A549 (cell line): ENCODE measurements around the gene SLC8A1. TPM values are rescaled to one million over a fixed set of nuclear protein-coding genes. Genes with fewer than 3 reads are reported as not detected.

ENCODE experiments used
- ATAC-seq, 2 experiments: fragments of 200-7000 bp in 1 of 2; fragments of >200 bp in 1 of 2; cut with Nextera tagmentation in 1 of 2; cut with Tn5 transposase in 1 of 2; 3 replicates each; pipeline versions ENCODE4 v1.8.0 to v1.9.1; 2018 to 2020; ENCODE audit warnings: mild to moderate bottlenecking in 1 of 2, moderate library complexity in 1 of 2
- CTCF ChIA-PET: fragments of 300-600 bp; sonication (Branson Sonifier 250); formaldehyde crosslinking; extraction: SDS; loops from one replicate; lab custom pipeline; 2021; ENCODE audit warnings: antibody characterized with exemption, inconsistent platforms; lab: Yijun Ruan, JAX
- POLR2A ChIA-PET: fragments of 350-600 bp; formaldehyde crosslinking; extraction: SDS; loops from one replicate; lab custom pipeline; 2021; ENCODE audit warnings: antibody characterized with exemption, inconsistent platforms; lab: Yijun Ruan, JAX
- DNase-seq, 2 experiments: peaks; one replicate each; pipeline versions ENCODE4 v3.0.0 to v3.0.0-alpha.2; 2011 to 2016; ENCODE audit warnings: low read depth in 1 of 2, low spot score in 1 of 2
- FAIRE-seq: peaks from 2 replicates; lab custom pipeline; 2011; peaks lifted over from hg19 to GRCh38; lab: Jason Lieb, UNC
- H3K27ac ChIP-seq, 2 experiments: fragments of >200 bp; sonication (Bioruptor Twin); formaldehyde crosslinking; 3 replicates each; pipeline ENCODE4 v1.5.1; 2016 to 2017
- H3K4me1 ChIP-seq: fragments of >200 bp; sonication (Bioruptor Twin); formaldehyde crosslinking; 3 replicates; pipeline ENCODE4 v1.6.1; 2016
- H3K4me2 ChIP-seq: fragments of >200 bp; sonication (Bioruptor Twin); formaldehyde crosslinking; 3 replicates; pipeline ENCODE4 v1.6.1; 2016
- H3K4me3 ChIP-seq: fragments of >200 bp; sonication (Bioruptor Twin); formaldehyde crosslinking; 3 replicates; pipeline ENCODE4 v1.5.1; 2016
- H3K9me3 ChIP-seq: fragments of >200 bp; sonication (Bioruptor Twin); formaldehyde crosslinking; 3 replicates; pipeline ENCODE4 v1.6.1; 2016
- CBX2 ChIP-seq: fragments of 200-600 bp; sonication (generic); IDR thresholded peaks from 2 replicates; pipeline ENCODE4 v1.6.1; 2016; ENCODE audit warnings: low read depth, mild to moderate bottlenecking, borderline replicate concordance
- CBX8 ChIP-seq: fragments of 200-600 bp; sonication (generic); IDR thresholded peaks from 2 replicates; pipeline ENCODE4 v1.6.1; 2016
- CHD4 ChIP-seq: fragments of 200-600 bp; sonication (generic); IDR thresholded peaks from 2 replicates; pipeline ENCODE4 v1.6.1; 2016; ENCODE audit warnings: antibody characterized with exemption, mild to moderate bottlenecking, borderline replicate concordance
- EHF ChIP-seq: fragments of 250-450 bp; sonication (Bioruptor Pico); IDR thresholded peaks from 2 replicates; pipeline ENCODE4 v1.5.0; 2020; ENCODE audit warnings: mild to moderate bottlenecking
- EP300 ChIP-seq, 2 experiments: fragments of >200 bp; sonication (Bioruptor Twin); formaldehyde crosslinking; IDR thresholded peaks; 2 replicates in 1 of 2; 3 replicates in 1 of 2; pipeline ENCODE4 v1.6.1; 2016 to 2017
- FOXS1 ChIP-seq: fragments of 250-450 bp; sonication (Bioruptor Pico); IDR thresholded peaks from 2 replicates; pipeline ENCODE4 v1.5.0; 2020; ENCODE audit warnings: mild to moderate bottlenecking, moderate library complexity
- HEYL ChIP-seq: fragments of 250-450 bp; sonication (Bioruptor Pico); IDR thresholded peaks from 2 replicates; pipeline ENCODE4 v1.8.0; 2021; ENCODE audit warnings: mild to moderate bottlenecking, moderate library complexity
- HOXA7 ChIP-seq: fragments of 250-450 bp; sonication (Bioruptor Pico); IDR thresholded peaks from 2 replicates; pipeline ENCODE4 v1.5.0; 2020; ENCODE audit warnings: mild to moderate bottlenecking, moderate library complexity
- JUN ChIP-seq, 2 experiments: fragments of >200 bp; sonication (Bioruptor Twin); formaldehyde crosslinking; IDR thresholded peaks; 2 replicates in 1 of 2; 3 replicates in 1 of 2; pipeline ENCODE4 v1.6.1; 2016 to 2017
- MYC ChIP-seq: IDR thresholded peaks from 2 replicates; pipeline ENCODE4 v1.6.1; 2012; ENCODE audit warnings: mild to moderate bottlenecking, inconsistent platforms, low read length, improper control_type of control experiment, borderline replicate concordance
- NFE2L2 ChIP-seq: fragments of 150-350 bp; conservative IDR thresholded peaks from 2 replicates; pipeline ENCODE4 v1.6.1; 2014; ENCODE audit warnings: low read length
- NR3C1 ChIP-seq: fragments of >200 bp; sonication (Bioruptor Twin); formaldehyde crosslinking; IDR thresholded peaks from 3 replicates; pipeline ENCODE4 v1.6.1; 2017
- POLR2A ChIP-seq: IDR thresholded peaks from 2 replicates; pipeline ENCODE4 v1.6.1; 2012; ENCODE audit warnings: mild to moderate bottlenecking, low read length
- RCOR1 ChIP-seq: fragments of 150-350 bp; IDR thresholded peaks from 2 replicates; pipeline ENCODE4 v1.6.1; 2014; ENCODE audit warnings: antibody characterized with exemption, low read length, low read depth
- RFX5 ChIP-seq: fragments of 450-650 bp; IDR thresholded peaks from 2 replicates; pipeline ENCODE4 v1.7.1; 2014; ENCODE audit warnings: antibody characterized with exemption, mild to moderate bottlenecking, moderate library complexity
- RNF2 ChIP-seq: fragments of 200-600 bp; sonication (generic); IDR thresholded peaks from 2 replicates; pipeline ENCODE4 v1.6.1; 2016; ENCODE audit warnings: low read depth, mild to moderate bottlenecking, antibody characterized with exemption, moderate library complexity, borderline replicate concordance
- ZC3H11A ChIP-seq: fragments of 450-650 bp; IDR thresholded peaks from 2 replicates; pipeline ENCODE4 v1.6.1; 2014; ENCODE audit warnings: antibody characterized with exemption, mild to moderate bottlenecking
- ZNF302 ChIP-seq: fragments of 250-450 bp; sonication (Bioruptor Pico); IDR thresholded peaks from 2 replicates; pipeline ENCODE4 v1.9.0; 2021; ENCODE audit warnings: inconsistent platforms, mild to moderate bottlenecking, moderate library complexity
- WGBS: methylation state at CpG from one replicate; pipeline ENCODE4 v1.1.6; 2017; ENCODE audit errors: missing lambda C conversion rate; 5-methylcytosine and 5-hydroxymethylcytosine counted together
- polyA plus RNA-seq, 4 experiments: library from polyadenylated mRNA; depleted of rRNA in 3 of 4; stranded (reverse); fragments of >200 nt; fragmentation: RNase III in 1 of 4; extraction: RNeasy Plus Mini Kit Qiagen cat#74134 plus additional on column Dnase treatment in 1 of 4; gene quantifications; 2 replicates in 3 of 4; 3 replicates in 1 of 4; pipeline ENCODE4 v1.2.3, GENCODE V29; 2011 to 2017
- TF ChIP-seq, protein P1 (sequence below): fragments of >200 bp; sonication (Bioruptor Twin); formaldehyde crosslinking; IDR thresholded peaks from 3 replicates; pipeline ENCODE4 v1.6.1; 2016
- TF ChIP-seq, protein P2 (sequence below): fragments of 450-650 bp; IDR thresholded peaks from 2 replicates; pipeline ENCODE4 v1.6.1; 2014; ENCODE audit warnings: antibody characterized with exemption
- TF ChIP-seq, protein P3 (sequence below): fragments of >200 bp; sonication (Bioruptor Twin); formaldehyde crosslinking; IDR thresholded peaks from 3 replicates; pipeline ENCODE4 v1.5.1; 2016

SLC8A1 gene
- polyA plus RNA-seq, 2 of the 4 experiments (the other 2 are of a cell fraction) = 0.28 to 0.92 TPM

DNA sequence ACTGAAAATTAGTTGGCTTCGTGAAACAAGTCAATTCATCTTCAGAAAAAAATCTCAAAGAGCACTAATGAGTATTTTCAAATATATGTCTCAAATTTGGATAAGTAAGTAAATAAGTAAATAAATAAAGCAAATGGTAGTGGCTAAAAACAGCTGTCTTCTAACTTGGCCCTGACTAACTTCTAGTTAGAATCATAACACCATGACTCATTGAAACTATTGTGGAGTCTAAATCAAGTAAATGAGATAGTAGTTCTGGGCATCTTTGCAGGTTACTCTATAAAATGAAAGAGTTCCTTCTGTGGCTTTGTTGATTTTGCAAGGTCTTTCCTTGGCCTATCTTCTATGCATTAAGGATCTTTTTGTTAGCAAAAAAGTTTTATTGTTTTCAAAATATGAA lies 110.7 kb downstream of the SLC8A1 start (continued):
- TF ChIP-seq ZNF302 (CRISPR knock-in tag) = no peak
- no peak for TF ChIP-seq RNF2
- no peak for TF ChIP-seq RCOR1
- TF ChIP-seq HEYL = no peak

DNA sequence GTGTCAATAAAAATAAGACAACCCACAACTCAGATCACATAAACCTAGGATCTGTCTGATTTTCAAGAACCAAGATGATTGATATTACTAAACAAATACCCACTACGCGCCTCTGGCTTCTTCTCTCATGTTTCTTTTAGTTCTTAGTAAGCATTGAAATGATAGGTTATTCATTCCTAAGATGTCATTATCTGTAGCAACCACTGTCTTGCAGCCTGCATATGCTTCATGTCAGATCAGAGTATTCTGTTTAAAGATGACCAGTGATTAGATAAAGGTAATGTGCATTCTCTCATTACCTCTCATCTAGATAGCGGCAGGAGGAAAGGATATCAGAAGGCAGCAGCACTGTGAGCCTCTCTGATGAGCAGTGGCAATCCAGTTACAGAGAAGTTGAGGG lies 112.9 kb downstream of the SLC8A1 start:
- Histone ChIP-seq H3K4me3 (no peak overlapping the region), H3K4me2 (no peak overlapping the region), H3K27ac (no peak overlapping the region), H3K4me1 (no peaks in the 10 kb centered on the region), H3K9me3 (no peaks in the 10 kb centered on the region)
- WGBS = 58% methylated on average over 3 of the region's 3 CpGs
- TF ChIP-seq CBX2 (no peak), HEYL (no peak), EHF (CRISPR knock-in tag) (no peak), POLR2A (no peak), HOXA7 (CRISPR knock-in tag) (no peak), NFE2L2 (no peak), CBX8 (no peak), MYC (no peak), ZC3H11A (no peak), FOXS1 (no peak)
- TF ChIP-seq, protein P1, sequence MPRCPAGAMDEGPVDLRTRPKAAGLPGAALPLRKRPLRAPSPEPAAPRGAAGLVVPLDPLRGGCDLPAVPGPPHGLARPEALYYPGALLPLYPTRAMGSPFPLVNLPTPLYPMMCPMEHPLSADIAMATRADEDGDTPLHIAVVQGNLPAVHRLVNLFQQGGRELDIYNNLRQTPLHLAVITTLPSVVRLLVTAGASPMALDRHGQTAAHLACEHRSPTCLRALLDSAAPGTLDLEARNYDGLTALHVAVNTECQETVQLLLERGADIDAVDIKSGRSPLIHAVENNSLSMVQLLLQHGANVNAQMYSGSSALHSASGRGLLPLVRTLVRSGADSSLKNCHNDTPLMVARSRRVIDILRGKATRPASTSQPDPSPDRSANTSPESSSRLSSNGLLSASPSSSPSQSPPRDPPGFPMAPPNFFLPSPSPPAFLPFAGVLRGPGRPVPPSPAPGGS = no peak
- FAIRE-seq (no peak), ATAC-seq (no peak), DNase-seq (no peak)
- POLR2A ChIA-PET = no interaction called here
- CTCF ChIA-PET = no interaction called here

DNA sequence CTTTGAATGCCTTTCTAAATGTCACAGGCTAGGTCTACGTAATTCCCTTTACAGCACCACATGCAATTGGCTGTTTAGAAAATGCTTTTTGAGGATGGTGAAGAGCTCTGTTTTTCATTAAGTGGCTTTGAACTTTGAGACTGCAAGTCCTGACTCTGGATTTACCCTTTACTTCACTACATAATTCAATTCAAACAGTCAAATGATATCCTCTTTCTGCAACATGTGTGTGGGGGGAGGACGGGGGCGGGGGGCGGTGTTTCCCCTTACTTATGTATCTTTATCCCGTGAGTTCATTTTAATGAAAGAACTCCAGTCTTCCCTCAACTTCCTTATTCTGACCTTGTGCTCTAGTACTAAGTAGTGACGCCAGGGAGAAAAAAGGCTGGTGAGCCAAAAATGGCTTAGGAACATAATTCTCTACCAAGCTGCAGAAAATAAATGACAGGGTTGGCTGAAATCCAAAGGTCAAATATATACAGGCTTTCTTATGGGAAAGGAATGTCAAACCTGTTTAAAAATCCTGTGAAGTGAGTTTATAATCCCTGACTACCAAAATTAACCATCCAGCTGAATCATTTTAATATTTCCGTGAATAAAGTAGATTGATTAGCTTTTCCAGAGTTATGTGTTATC lies 119.6 kb downstream of the SLC8A1 start:
- WGBS = 38% methylated on average over 7 of the region's 7 CpGs
- Histone ChIP-seq H3K27ac (no peak overlapping the region), H3K4me2 (no peak overlapping the region; the same call in 2 of the 3 replicates), H3K9me3 (no peaks in the 10 kb centered on the region), H3K4me1 (peaks cover 10% of the 10 kb centered on the region; the same call in 2 of the 3 replicates), H3K4me3 (no peak overlapping the region)
- FAIRE-seq = no peak
- CTCF ChIA-PET = interaction anchor here (1.1 to 1.3 kb wide), 2 partner anchors 45 to 223 kb away, joined by 4 to 5 read pairs; no protein-coding TSS in a partner anchor
- POLR2A ChIA-PET = no interaction called here
- ATAC-seq = peak in 1 of 2 experiments; percentile 50; a peak in 1 of 6 replicates
- DNase-seq = peak; percentile 5 to 19
- no peak for TF ChIP-seq RFX5
- TF ChIP-seq, protein P2, sequence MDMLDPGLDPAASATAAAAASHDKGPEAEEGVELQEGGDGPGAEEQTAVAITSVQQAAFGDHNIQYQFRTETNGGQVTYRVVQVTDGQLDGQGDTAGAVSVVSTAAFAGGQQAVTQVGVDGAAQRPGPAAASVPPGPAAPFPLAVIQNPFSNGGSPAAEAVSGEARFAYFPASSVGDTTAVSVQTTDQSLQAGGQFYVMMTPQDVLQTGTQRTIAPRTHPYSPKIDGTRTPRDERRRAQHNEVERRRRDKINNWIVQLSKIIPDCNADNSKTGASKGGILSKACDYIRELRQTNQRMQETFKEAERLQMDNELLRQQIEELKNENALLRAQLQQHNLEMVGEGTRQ = no peak
- no peak for TF ChIP-seq CHD4
- TF ChIP-seq HOXA7 (CRISPR knock-in tag) = no peak

DNA sequence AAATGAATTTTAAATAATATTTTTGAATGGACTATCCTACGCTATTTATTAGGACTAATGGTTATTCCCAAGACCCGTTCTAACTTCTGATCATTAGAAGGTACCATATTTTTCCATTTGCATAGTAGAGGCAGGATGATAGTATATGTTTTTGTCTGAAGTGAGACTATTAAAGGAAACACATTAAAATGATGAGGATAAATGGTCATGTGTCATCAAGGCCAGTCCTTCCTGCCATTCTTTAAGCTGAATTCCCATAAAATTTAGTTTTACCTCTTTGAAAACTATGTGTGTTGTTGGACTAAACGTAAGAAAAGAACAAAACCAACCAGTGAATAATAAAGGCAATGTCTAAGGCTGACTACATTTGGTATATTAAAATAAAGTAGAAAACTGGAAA lies 121.8 kb downstream of the SLC8A1 start:
- WGBS = 54% methylated on average over 3 of the region's 3 CpGs
- no peak for ATAC-seq
- no peak overlapping the region for H3K4me2 ChIP-seq

More for the DNA sequence above, 121.8 kb downstream of the SLC8A1 start:
- FAIRE-seq (peak; percentile 39), DNase-seq (no peak)
- Histone ChIP-seq H3K27ac (no peak overlapping the region), H3K4me1 (peaks cover 10% of the 10 kb centered on the region; the same call in 2 of the 3 replicates), H3K4me3 (no peak overlapping the region)
- TF ChIP-seq, protein P3, sequence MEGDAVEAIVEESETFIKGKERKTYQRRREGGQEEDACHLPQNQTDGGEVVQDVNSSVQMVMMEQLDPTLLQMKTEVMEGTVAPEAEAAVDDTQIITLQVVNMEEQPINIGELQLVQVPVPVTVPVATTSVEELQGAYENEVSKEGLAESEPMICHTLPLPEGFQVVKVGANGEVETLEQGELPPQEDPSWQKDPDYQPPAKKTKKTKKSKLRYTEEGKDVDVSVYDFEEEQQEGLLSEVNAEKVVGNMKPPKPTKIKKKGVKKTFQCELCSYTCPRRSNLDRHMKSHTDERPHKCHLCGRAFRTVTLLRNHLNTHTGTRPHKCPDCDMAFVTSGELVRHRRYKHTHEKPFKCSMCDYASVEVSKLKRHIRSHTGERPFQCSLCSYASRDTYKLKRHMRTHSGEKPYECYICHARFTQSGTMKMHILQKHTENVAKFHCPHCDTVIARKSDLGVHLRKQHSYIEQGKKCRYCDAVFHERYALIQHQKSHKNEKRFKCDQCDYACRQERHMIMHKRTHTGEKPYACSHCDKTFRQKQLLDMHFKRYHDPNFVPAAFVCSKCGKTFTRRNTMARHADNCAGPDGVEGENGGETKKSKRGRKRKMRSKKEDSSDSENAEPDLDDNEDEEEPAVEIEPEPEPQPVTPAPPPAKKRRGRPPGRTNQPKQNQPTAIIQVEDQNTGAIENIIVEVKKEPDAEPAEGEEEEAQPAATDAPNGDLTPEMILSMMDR = no peak
- TF ChIP-seq NR3C1 (no peak), JUN (IDR thresholded peaks at IDR 0.05) (no peak), RFX5 (no peak), EP300 (IDR thresholded peaks at IDR 0.05) (no peak), RNF2 (no peak), HOXA7 (CRISPR knock-in tag) (no peak)
- TF ChIP-seq, protein P2 = no peak
- TF ChIP-seq, all 56 proteins: peak for 0
- no peaks in the 10 kb centered on the region for H3K9me3 ChIP-seq
- POLR2A ChIA-PET = no interaction called here
- CTCF ChIA-PET = no interaction called here
